CD4-positive, alpha-beta T cell treated with Interferon alpha-2 for 1 hour (primary cell): ENCODE results near the gene NCLN.
"Not testable (repeated sequence)": the region's sequence is repeated elsewhere in the genome, so short reads cannot be mapped to it uniquely, and the experiment has no call there.

Source experiments
- DNase-seq, 2 donors: peaks; one replicate each; pipeline ENCODE4 v3.0.0-alpha.2; 2020 to 2022

The NCLN gene

DNA sequence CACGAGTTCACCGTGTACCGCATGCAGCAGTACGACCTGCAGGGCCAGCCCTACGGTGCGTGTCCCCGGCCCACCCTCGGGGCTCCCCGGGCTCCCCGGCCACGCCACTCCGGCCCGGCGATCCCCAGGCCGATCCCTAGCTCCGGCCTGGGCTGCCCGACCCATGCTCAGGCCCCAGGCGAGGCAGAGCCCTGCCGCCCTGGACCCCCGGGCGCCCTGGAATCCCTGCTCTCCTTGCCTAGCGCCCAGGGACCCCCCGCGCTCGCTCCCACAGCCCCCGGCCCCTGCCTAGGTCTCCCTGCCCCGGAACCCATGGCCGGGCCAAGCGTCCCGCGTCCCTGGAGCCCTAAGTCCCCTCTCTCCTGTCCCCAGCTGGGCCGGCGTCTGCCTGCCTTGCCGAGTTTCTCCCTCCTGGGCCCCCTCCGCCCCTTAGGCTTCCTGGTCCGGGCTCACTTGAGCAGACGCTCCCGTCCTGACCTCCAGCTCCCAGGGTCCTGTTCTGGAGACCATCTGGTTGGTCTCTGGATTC is 494 bp downstream of the NCLN start:
- no peak for DNase-seq

- no peak for DNase-seq
These were observed 1.3 kb downstream of the NCLN start for GRCh38 chr19:3186891-3187661.

GRCh38 chr19:3187662-3188511 is 2.2 kb downstream of the NCLN start:
- DNase-seq, result no peak

GRCh38 chr19:3188627-3189596 is 3.2 kb downstream of the NCLN start:
- no peak for DNase-seq

- no peak for DNase-seq
These were observed 4.2 kb downstream of the NCLN start for GRCh38 chr19:3189702-3190469.

DNA sequence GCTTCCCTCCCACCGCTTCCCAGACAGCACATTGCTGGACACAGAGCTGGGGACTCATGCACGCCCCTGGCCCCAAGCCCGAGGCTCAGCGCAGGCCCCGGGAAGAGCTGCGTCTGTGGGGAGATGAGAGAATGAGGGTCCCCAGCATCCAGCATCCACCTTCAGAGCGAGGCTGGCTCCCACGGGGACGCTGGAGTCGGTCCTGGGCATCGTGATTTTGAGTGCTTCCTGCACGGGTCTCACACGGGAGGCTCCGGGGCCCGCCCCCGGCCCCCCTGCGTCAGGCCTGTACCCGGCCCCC is 4.7 kb downstream of the NCLN start:
- no peak for DNase-seq

DNA sequence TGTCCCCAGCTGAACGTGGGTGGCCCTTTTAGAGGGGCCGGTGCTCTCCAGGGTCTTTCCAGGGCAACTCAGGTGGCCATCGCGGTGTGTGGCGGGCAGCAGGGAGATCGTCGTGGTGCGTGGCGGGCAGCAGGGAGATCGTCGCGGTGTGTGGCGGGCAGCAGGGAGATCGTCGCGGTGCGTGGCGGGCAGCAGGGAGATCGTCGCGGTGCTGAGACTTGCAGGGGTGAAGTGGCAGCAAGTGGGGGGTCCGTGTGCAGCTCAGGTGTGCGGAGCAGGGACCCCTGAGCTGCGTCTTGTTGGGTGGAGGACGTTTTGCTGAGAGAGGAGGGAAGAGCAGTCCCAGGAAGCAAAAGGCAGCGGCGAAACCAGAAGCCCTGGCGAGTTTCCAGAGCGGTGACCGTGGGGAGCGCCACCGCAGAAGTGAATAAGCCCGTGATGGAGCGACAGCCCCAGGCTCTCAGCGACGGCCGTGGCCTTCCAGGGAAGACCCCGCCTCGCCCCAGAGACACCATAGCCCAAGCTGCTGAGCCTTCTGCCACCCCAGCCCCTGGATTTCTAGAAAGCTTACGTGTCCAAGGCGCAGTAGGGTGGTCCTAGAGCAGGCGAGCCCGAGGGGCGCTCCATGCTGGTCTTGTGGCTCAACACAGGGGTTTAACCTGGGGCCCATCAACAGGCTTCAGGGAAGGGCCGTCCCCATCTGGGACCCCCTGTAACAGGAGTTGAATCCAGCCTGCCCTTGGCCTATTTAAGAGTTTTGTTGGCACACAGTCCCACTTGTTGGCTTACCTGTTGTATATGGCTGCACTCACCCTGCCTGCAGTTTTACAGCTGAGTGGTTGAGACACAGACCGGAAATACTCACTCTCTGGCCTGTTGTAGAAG is 5.4 kb downstream of the NCLN start:
- no peak for DNase-seq

GRCh38 chr19:3191806-3192104 is 6.0 kb downstream of the NCLN start:
- not testable (repeated sequence) for DNase-seq

- no peak for DNase-seq
These were observed 6.5 kb downstream of the NCLN start for GRCh38 chr19:3192228-3192635.

DNA sequence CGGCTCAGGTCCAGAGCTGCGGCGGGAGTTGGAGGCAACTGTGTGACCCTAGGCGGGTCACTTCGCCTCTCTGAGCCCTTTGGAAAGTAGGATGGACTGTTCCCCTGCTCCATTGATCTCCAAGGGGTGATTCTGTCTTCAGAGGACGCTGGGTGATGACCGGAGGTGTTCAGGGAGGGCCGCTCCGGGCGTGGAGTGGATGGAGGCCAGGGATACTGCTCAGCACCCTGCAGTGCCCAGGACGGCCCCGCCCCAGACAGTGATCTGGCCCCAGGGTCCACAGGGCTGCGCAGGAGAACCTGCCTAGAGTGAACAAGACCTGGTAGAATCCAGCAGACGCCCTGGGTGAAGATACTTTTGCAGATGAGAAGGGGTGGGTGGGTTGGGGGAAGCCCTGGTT is 7.0 kb downstream of the NCLN start:
- no peak for DNase-seq

GRCh38 chr19:3193256-3194105 is 7.8 kb downstream of the NCLN start:
- DNase-seq, result no peak

DNA sequence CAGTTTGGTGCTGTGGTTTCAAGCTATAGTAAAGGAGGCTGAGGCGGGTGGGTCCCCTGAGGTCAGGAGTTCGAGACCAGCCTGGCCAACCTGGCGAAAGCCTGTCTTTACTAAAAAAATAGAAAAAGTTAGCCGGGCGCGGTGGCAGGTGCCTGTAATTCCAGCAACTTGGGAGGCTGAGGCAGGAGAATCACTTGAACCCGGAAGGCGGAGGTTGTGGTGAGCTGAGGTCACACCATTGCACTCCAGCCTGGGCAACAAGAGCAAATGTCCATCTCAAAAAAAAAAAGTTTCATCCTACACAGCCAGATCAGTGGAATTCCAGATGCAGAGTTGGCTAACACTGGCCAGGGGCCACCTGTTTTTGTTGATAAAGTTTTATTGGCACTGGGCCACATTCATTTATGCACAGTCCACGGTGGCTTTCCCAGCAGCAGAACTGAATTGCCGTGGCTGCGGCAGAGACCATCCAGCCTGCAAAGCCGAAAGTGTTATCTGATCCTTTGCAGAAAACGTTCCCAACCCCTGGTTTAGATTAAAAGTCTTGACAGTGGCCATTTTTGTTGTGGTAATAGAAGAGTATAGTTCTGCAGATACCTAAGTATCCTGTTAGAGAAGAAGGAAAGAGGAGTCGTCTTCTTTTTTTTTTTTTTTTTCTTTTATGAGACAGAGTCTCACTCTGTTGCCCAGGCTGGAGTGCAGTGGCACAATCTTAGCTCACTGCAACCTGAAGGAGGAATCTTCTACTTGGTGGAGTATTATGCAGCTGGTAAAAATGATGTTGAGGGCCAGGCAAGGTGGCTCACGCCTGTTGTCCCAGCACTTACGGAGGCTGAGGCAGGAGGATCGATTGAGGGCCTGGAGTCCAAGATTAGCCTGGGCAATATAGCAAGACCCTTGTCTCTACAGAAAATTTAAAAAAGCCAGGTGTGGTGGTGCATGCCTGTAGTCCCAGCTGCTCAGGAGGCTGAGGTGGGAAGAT is 8.7 kb downstream of the NCLN start:
- DNase-seq, result no peak

- DNase-seq, result no peak
These were observed 10.6 kb downstream of the NCLN start for GRCh38 chr19:3196064-3196932.

- no peak for DNase-seq
These were observed 11.1 kb downstream of the NCLN start for GRCh38 chr19:3196933-3197205.

GRCh38 chr19:3198901-3199700 is 13.4 kb downstream of the NCLN start:
- no peak for DNase-seq

DNA sequence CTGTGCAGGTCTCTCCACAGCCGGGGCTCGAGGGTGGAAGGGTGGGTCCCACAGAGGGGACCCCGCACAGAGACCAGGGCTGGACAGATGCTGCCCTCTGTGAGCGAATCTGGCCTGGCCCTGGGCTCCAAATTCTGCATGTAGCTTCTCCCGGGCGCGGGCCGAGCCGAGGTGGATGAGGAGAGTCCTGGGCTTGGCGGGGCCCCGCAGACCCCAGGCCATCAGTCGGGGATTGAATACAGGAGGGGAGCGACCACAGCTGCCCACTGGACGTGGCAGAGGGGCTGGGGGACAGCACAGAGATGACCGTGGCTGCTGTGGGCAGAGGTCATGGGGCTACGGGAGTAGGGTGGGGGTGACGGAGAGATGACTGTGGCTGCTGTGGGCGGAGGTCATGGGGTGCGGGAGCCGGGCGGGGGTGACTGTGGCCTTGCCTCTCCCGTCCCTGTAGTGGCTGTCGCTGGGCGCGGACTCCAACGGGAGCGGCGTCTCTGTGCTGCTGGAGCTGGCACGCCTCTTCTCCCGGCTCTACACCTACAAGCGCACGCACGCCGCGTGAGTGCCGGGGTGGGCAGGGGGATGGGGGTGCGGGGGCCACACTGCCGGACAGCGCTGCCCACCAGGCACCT is 15.5 kb downstream of the NCLN start:
- DNase-seq, result no peak

GRCh38 chr19:3201911-3202310 is 16.2 kb downstream of the NCLN start:
- no peak for DNase-seq
